CD4-positive, alpha-beta T cell treated with Interleukin-2 at 100 ng/mL for 4 hours (primary cell): ENCODE results near the gene CD63.
"Not testable (repeated sequence)": the region's sequence is repeated elsewhere in the genome, so short reads cannot be mapped to it uniquely, and the experiment has no call there.

Source experiments
- DNase-seq: peaks from one replicate; pipeline ENCODE4 v3.0.0-alpha.2; 2020; ENCODE audit warnings: low spot score

Gene CD63

GRCh38 chr12:55728939-55729818 is at the start of gene CD63:
Gene CD63, minus strand, starts transcription at chr12:55729009. Its CDS starts 668 bp downstream, at chr12:55728341.
- peak; percentile 55 for DNase-seq

- no peak for DNase-seq
Measured at GRCh38 chr12:55777856-55778255, 49.0 kb upstream of the CD63 start.

- no peak for DNase-seq
Measured at GRCh38 chr12:55771736-55772135, 42.9 kb upstream of the CD63 start.

- DNase-seq: no peak
Measured at GRCh38 chr12:55767156-55767555, 38.3 kb upstream of the CD63 start.

GRCh38 chr12:55765736-55766290 is 37.0 kb upstream of the CD63 start:
- no peak for DNase-seq

GRCh38 chr12:55762646-55763045 is 33.8 kb upstream of the CD63 start:
- DNase-seq: no peak

GRCh38 chr12:55760663-55761062 is 31.9 kb upstream of the CD63 start:
- DNase-seq: no peak

GRCh38 chr12:55758575-55758974 is 29.8 kb upstream of the CD63 start:
- not testable (repeated sequence) for DNase-seq

- no peak for DNase-seq
Measured at GRCh38 chr12:55757701-55758100, 28.9 kb upstream of the CD63 start.

- DNase-seq: no peak
Measured at GRCh38 chr12:55755246-55755645, 26.4 kb upstream of the CD63 start.

GRCh38 chr12:55748230-55748993 is 19.6 kb upstream of the CD63 start:
- no peak for DNase-seq

- DNase-seq: no peak
Measured at GRCh38 chr12:55746913-55747231, 18.1 kb upstream of the CD63 start.

GRCh38 chr12:55746174-55746912 is 17.5 kb upstream of the CD63 start:
- no peak for DNase-seq

- no peak for DNase-seq
Measured at GRCh38 chr12:55745361-55746173, 16.8 kb upstream of the CD63 start.

- no peak for DNase-seq
Measured at GRCh38 chr12:55744340-55745030, 15.7 kb upstream of the CD63 start.

- peak; percentile 45 for DNase-seq
Measured at GRCh38 chr12:55743406-55744339, 14.9 kb upstream of the CD63 start.

- DNase-seq: peak; percentile 77
Measured at GRCh38 chr12:55742719-55743405, 14.1 kb upstream of the CD63 start, which contains the start of gene GDF11. Gene GDF11, plus strand, starts transcription at chr12:55743122. Its CDS starts 195 bp downstream, at chr12:55743317.

- DNase-seq: no peak
Measured at GRCh38 chr12:55741931-55742680, 13.3 kb upstream of the CD63 start.
